Measurements from ENCODE around the gene RAB24. TPM values are rescaled to one million over a fixed set of nuclear protein-coding genes. Genes with fewer than 3 reads are reported as not detected.

RAB24 gene
- total and polyA plus RNA-seq, 2 experiments from 2014 or later, result 27.1 to 27.7 TPM

DNA sequence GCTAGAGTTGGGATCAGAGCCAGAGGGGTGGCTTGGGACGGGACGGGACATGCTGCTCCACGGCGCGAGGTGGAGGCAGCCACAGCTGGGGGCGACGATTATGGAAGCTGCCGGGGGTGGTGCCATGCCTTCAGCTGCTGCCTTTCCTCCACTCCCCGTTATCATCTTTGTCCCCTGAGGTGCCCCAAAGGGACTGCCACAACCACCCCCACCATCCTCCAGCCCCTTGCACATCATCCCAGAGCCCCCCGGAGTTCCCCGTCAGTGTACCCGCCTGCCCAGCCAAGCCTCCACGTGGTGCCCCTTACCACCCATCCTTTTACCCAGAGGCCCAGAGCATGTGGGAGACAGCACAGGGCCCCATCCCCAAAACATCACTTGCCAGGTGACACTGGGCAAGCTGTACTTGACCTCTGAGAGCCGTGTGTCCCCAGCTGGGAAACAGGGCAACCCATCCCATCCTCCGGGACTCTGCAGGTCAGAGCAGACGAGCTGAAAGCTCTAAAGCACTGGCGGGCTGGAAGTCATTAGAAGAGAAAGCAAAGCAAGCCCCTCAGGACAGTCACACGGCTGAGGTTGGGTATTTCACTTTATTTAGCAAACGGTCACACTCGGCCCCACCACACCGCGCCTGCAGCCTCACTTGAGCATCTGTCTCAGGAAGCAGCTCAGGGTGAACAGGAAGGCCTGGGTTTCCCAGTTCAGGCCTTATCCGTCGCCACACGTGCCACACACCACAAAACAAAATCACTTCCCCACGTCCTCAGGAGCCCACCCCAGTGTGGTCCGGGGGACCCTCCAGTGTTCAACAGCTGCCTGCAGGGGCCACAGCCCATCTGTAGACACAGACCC lies 27.7 kb upstream of the RAB24 start:
- H3K27ac ChIP-seq (ENCODE audit: low read depth), result no peak overlapping the region
- Mint-ChIP-seq H3K9me3 (no peaks in the 10 kb centered on the region), H3K27me3 (ENCODE audit: insufficient read depth, low read depth, poor library complexity) (peaks cover 9% of the 10 kb centered on the region), H3K4me1 (peaks cover 9% of the 10 kb centered on the region), H3K4me3 (no peak overlapping the region), H3K36me3 (ENCODE audit: low read depth) (peaks cover 42% of the 10 kb centered on the region), H3K27ac (0 out of 2 replicates have a peak overlapping the region, but pooled peaks have one; percentile 49)
- no peaks in the 10 kb centered on the region for H3K27me3 ChIP-seq (ENCODE audit: insufficient read depth)
- no peak for TF ChIP-seq POLR2AphosphoS5 (IDR thresholded peaks at IDR 0.05; ENCODE audit: low read depth)
- TF ChIP-seq JUNB (IDR thresholded peaks at IDR 0.05; ENCODE audit: unreplicated experiment), result no peak
- no peak for TF ChIP-seq ETS1 (IDR thresholded peaks at IDR 0.05)
- TF ChIP-seq CREB1 (CRISPR knock-in tag; IDR thresholded peaks at IDR 0.05; ENCODE audit: low read depth), result no peak
- TF ChIP-seq, protein P1, sequence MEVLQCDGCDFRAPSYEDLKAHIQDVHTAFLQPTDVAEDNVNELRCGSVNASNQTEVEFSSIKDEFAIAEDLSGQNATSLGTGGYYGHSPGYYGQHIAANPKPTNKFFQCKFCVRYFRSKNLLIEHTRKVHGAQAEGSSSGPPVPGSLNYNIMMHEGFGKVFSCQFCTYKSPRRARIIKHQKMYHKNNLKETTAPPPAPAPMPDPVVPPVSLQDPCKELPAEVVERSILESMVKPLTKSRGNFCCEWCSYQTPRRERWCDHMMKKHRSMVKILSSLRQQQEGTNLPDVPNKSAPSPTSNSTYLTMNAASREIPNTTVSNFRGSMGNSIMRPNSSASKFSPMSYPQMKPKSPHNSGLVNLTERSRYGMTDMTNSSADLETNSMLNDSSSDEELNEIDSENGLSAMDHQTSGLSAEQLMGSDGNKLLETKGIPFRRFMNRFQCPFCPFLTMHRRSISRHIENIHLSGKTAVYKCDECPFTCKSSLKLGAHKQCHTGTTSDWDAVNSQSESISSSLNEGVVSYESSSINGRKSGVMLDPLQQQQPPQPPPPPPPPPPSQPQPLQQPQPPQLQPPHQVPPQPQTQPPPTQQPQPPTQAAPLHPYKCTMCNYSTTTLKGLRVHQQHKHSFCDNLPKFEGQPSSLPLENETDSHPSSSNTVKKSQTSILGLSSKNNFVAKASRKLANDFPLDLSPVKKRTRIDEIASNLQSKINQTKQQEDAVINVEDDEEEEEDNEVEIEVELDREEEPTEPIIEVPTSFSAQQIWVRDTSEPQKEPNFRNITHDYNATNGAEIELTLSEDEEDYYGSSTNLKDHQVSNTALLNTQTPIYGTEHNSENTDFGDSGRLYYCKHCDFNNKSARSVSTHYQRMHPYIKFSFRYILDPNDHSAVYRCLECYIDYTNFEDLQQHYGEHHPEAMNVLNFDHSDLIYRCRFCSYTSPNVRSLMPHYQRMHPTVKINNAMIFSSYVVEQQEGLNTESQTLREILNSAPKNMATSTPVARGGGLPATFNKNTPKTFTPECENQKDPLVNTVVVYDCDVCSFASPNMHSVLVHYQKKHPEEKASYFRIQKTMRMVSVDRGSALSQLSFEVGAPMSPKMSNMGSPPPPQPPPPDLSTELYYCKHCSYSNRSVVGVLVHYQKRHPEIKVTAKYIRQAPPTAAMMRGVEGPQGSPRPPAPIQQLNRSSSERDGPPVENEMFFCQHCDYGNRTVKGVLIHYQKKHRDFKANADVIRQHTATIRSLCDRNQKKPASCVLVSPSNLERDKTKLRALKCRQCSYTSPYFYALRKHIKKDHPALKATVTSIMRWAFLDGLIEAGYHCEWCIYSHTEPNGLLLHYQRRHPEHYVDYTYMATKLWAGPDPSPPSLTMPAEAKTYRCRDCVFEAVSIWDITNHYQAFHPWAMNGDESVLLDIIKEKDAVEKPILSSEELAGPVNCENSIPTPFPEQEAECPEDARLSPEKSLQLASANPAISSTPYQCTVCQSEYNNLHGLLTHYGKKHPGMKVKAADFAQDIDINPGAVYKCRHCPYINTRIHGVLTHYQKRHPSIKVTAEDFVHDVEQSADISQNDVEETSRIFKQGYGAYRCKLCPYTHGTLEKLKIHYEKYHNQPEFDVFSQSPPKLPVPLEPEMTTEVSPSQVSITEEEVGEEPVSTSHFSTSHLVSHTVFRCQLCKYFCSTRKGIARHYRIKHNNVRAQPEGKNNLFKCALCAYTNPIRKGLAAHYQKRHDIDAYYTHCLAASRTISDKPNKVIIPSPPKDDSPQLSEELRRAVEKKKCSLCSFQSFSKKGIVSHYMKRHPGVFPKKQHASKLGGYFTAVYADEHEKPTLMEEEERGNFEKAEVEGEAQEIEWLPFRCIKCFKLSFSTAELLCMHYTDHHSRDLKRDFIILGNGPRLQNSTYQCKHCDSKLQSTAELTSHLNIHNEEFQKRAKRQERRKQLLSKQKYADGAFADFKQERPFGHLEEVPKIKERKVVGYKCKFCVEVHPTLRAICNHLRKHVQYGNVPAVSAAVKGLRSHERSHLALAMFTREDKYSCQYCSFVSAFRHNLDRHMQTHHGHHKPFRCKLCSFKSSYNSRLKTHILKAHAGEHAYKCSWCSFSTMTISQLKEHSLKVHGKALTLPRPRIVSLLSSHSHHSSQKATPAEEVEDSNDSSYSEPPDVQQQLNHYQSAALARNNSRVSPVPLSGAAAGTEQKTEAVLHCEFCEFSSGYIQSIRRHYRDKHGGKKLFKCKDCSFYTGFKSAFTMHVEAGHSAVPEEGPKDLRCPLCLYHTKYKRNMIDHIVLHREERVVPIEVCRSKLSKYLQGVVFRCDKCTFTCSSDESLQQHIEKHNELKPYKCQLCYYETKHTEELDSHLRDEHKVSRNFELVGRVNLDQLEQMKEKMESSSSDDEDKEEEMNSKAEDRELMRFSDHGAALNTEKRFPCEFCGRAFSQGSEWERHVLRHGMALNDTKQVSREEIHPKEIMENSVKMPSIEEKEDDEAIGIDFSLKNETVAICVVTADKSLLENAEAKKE (CRISPR knock-in tag; IDR thresholded peaks at IDR 0.05), result no peak
- no peak for TF ChIP-seq EZH2 (IDR thresholded peaks at IDR 0.05; ENCODE audit: low read depth, unreplicated experiment)
- no peak for TF ChIP-seq STAT1 (IDR thresholded peaks at IDR 0.05; ENCODE audit: unreplicated experiment)
- TF ChIP-seq ZNF331 (CRISPR knock-in tag; IDR thresholded peaks at IDR 0.05; ENCODE audit: low read depth), result no peak
- TF ChIP-seq NANOG (IDR thresholded peaks at IDR 0.05; ENCODE audit: borderline replicate concordance), result no peak
- TF ChIP-seq ZNF114 (CRISPR knock-in tag; IDR thresholded peaks at IDR 0.05), result no peak
- no peak for TF ChIP-seq REST (IDR thresholded peaks at IDR 0.05; ENCODE audit: unreplicated experiment)
- TF ChIP-seq, protein P2, sequence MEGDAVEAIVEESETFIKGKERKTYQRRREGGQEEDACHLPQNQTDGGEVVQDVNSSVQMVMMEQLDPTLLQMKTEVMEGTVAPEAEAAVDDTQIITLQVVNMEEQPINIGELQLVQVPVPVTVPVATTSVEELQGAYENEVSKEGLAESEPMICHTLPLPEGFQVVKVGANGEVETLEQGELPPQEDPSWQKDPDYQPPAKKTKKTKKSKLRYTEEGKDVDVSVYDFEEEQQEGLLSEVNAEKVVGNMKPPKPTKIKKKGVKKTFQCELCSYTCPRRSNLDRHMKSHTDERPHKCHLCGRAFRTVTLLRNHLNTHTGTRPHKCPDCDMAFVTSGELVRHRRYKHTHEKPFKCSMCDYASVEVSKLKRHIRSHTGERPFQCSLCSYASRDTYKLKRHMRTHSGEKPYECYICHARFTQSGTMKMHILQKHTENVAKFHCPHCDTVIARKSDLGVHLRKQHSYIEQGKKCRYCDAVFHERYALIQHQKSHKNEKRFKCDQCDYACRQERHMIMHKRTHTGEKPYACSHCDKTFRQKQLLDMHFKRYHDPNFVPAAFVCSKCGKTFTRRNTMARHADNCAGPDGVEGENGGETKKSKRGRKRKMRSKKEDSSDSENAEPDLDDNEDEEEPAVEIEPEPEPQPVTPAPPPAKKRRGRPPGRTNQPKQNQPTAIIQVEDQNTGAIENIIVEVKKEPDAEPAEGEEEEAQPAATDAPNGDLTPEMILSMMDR (conservative IDR thresholded peaks at IDR 0.05; ENCODE audit: low read depth in 2 of 2), result no peak
- TF ChIP-seq EZH2phosphoT487 (IDR thresholded peaks at IDR 0.05; ENCODE audit: unreplicated experiment), result no peak
- no peaks in the 10 kb centered on the region for H3K9me2 ChIP-seq (ENCODE audit: insufficient read depth)
- H3K4me3 ChIP-seq, result no peak overlapping the region
- H2AFZ ChIP-seq, result no peak overlapping the region
- ATAC-seq, result no peak
- H3K4me2 ChIP-seq, result no peak overlapping the region
- 0 out of 2 replicates have a peak, but pooled peaks cover 7% of the 10 kb centered on the region for H3K79me2 ChIP-seq (replicated peaks; ENCODE audit: insufficient read depth)
- H3F3A ChIP-seq (replicated peaks; ENCODE audit: low read depth), result no peaks in the 10 kb centered on the region
- DNase-seq (ENCODE audit: low spot score), result no peak
- H3K36me3 ChIP-seq (ENCODE audit: insufficient read depth), result peaks cover 5% of the 10 kb centered on the region; the same call in 1 of the 2 replicates
- H4K20me1 ChIP-seq (replicated peaks; ENCODE audit: insufficient read depth), result peaks cover 3% of the 10 kb centered on the region; the same call in 1 of the 2 replicates
- H3K4me1 ChIP-seq (ENCODE audit: insufficient read depth), result no peaks in the 10 kb centered on the region; the same call in 1 of the 2 replicates

All from GM23338 (cell line).